Measurements from ENCODE around the gene CNTN4. TPM values are rescaled to one million over a fixed set of nuclear protein-coding genes. Genes with fewer than 3 reads are reported as not detected.

Gene CNTN4
- total and polyA plus RNA-seq, 2 donors (not counting 3 experiments of a cell fraction or from before 2014, with no cell fraction given), result not detected

DNA sequence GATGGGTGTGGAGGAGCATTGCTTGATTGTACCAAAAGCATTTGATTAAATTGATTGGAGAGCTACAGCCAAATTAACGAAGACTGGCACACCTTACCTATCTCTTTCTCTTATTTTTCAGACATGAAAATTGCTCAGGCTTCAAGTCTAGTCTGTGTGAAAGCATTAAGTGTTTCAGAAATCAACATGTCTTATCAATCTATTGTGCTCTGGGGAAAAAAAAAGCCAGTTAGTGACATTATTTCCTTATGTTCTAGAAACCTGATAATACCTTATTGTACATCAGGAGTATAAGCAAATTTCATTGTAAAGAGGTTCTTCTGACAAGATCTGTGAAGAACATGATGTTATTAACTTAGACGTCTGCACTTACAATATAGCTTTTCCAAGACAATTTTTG lies 546.3 kb downstream of the CNTN4 start:
- FAIRE-seq, result no peak
- dilution Hi-C loops (cut with MboI; ENCODE audit: extremely low pct_ligation_motif_present, low sequenced_read_pairs), result no loop called here
- H3K9me3 ChIP-seq (replicated peaks; ENCODE audit: control insufficient read depth, insufficient read depth, low read length), result no peaks in the 10 kb centered on the region

More for the DNA sequence above, 546.3 kb downstream of the CNTN4 start:
- POLR2A ChIA-PET, result interaction anchor here (0.7 kb wide), 1 partner anchor 137 kb away, joined by 3 read pairs; no protein-coding TSS in a partner anchor
- CTCF ChIA-PET, result no interaction called here
- Histone ChIP-seq H3K36me3 (ENCODE audit: control insufficient read depth in 2 of 2, extremely low read depth in 1 of 2, insufficient read depth in 2 of 2, low read length in 2 of 2) (no peaks in the 10 kb centered on the region), H3K27me3 (ENCODE audit: control insufficient read depth in 2 of 2, insufficient read depth in 2 of 2, low read length in 2 of 2) (no peaks in the 10 kb centered on the region), H3K9ac (replicated peaks; ENCODE audit: extremely low read depth, insufficient read depth, low read length) (no peak overlapping the region), H3K4me1 (ENCODE audit: control insufficient read depth, extremely low read depth, insufficient read depth, low read length) (no peaks in the 10 kb centered on the region), H3K27ac (ENCODE audit: insufficient read depth, low read depth, low read length) (no peak overlapping the region), H3K9me1 (replicated peaks; ENCODE audit: control insufficient read depth, extremely low read depth, insufficient read depth, low read length) (no peaks in the 10 kb centered on the region), H4K20me1 (replicated peaks; ENCODE audit: control insufficient read depth, extremely low read depth, insufficient read depth, low read length) (no peaks in the 10 kb centered on the region), H3K4me3 (replicated peaks in 1 of 3; ENCODE audit: insufficient read depth in 1 of 3, low read depth in 1 of 3, low read length in 3 of 3) (no peak overlapping the region), H3K4me2 (ENCODE audit: insufficient read depth, low read length) (no peak overlapping the region), H3K79me2 (ENCODE audit: control insufficient read depth, insufficient read depth, low read length) (no peaks in the 10 kb centered on the region), H2AFZ (ENCODE audit: low read depth, low read length) (no peak overlapping the region)
- intact Hi-C loops (cut with micrococcal nuclease), result no loop called here
- no peak for DNase-seq (ENCODE audit: low read depth, low spot score)
- BruUV-seq (replicated peaks), result no TSS peak
- TF ChIP-seq MYC (IDR thresholded peaks at IDR 0.05; ENCODE audit: low read depth, low read length) (no peak), POLR2A (IDR thresholded peaks at IDR 0.05; ENCODE audit: low read depth, low read length) (no peak), JUN (IDR thresholded peaks at IDR 0.05; ENCODE audit: borderline replicate concordance, insufficient read depth, insufficient read length, low read depth) (no peak), POLR2AphosphoS5 (IDR thresholded peaks at IDR 0.05; ENCODE audit: insufficient read depth, low read depth, low read length) (no peak), FOS (IDR thresholded peaks at IDR 0.05; ENCODE audit: borderline replicate concordance, insufficient read depth, low read length) (no peak), EZH2 (IDR thresholded peaks at IDR 0.05; ENCODE audit: borderline replicate concordance, low read depth, low read length, severe bottlenecking) (no peak), GATA2 (IDR thresholded peaks at IDR 0.05; ENCODE audit: insufficient read depth, insufficient read length, low read depth, low read length) (no peak)
- TF ChIP-seq, protein P1, sequence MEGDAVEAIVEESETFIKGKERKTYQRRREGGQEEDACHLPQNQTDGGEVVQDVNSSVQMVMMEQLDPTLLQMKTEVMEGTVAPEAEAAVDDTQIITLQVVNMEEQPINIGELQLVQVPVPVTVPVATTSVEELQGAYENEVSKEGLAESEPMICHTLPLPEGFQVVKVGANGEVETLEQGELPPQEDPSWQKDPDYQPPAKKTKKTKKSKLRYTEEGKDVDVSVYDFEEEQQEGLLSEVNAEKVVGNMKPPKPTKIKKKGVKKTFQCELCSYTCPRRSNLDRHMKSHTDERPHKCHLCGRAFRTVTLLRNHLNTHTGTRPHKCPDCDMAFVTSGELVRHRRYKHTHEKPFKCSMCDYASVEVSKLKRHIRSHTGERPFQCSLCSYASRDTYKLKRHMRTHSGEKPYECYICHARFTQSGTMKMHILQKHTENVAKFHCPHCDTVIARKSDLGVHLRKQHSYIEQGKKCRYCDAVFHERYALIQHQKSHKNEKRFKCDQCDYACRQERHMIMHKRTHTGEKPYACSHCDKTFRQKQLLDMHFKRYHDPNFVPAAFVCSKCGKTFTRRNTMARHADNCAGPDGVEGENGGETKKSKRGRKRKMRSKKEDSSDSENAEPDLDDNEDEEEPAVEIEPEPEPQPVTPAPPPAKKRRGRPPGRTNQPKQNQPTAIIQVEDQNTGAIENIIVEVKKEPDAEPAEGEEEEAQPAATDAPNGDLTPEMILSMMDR (IDR thresholded peaks at IDR 0.05; ENCODE audit: extremely low read depth in 1 of 2, insufficient read depth in 1 of 2, low read depth in 1 of 2, low read length in 2 of 2), result no peak
- TF ChIP-seq, protein P2, sequence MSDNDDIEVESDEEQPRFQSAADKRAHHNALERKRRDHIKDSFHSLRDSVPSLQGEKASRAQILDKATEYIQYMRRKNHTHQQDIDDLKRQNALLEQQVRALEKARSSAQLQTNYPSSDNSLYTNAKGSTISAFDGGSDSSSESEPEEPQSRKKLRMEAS (IDR thresholded peaks at IDR 0.05; ENCODE audit: insufficient read depth, insufficient read length), result no peak

Measured in endothelial cell of umbilical vein (primary cell).